NCI-H1092 treated with DMSO at 0.1 percent for 48 hours (cell line): Measurements from ENCODE around the gene GMPR2.

ENCODE experiments used
- DNase-seq: peaks from one replicate; lab custom pipeline; 2025; lab: John Stamatoyannopoulos, UW

The GMPR2 gene

DNA sequence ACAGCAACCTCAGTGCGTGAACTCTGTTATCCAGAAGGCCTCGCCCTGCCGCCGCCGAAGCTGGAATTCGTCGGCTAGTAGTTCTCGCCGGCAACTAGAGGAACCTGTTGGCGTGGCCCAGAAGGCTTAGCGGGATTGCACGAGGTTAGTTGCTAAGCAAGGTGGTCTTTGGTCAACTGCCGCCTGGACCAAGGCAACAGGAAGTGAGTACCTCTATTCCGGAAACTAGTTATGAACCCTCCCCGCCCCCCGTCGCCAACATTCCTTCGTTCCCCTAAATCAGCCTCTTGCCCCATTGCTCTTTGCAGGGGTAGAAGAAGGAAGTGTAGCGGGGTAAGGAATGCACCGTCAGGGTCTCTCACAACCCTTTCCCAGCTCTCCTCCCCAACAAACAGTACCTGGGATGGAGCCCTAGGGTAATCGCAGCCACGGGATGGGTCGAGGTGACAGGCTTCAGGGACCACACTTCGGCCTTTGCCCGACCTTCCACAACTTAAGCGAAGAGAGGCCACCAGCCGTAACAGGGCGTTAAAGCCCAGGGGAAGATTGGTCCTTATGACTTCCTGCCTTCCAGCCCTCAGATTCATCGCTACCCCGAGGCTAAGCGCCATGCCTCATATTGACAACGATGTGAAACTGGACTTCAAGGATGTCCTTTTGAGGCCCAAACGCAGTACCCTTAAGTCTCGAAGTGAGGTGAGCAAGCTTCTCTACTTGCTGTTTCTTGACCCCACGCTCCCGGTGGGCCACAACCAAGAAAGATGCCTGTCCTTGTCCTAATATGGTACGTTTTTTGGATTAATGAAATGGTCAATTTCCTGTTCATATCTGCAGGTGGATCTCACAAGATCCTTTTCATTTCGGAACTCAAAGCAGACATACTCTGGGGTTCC lies at the start of gene GMPR2:
Gene GMPR2 (plus strand): TSS at position 285 of the 893 bp plus-strand sequence. CDS start 325 bp downstream, at position 610.
- no peak for DNase-seq

DNA sequence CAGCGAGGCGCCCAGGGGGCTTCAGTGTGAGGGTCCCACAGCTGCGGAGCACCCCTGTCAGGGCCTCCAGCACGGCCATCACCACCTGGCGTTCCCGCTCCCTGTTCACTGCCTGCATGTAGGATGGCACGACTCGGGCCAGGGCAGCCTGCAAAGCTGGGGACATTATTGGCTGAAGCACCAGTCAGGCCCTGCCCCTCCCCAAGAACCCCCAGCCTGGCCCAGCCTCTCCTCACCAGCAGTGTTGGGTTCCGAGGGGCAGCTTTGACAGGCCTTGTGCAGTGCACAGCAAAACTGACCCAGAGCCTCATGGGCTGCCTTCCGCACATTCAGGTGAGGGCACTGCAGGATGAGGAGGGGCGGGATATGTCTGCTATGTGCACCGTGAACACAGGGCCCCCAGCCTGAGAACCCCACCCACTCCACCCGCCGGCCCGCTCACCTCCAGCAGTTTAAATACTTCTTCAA lies 49.7 kb upstream of the GMPR2 start:
- no peak for DNase-seq

DNA sequence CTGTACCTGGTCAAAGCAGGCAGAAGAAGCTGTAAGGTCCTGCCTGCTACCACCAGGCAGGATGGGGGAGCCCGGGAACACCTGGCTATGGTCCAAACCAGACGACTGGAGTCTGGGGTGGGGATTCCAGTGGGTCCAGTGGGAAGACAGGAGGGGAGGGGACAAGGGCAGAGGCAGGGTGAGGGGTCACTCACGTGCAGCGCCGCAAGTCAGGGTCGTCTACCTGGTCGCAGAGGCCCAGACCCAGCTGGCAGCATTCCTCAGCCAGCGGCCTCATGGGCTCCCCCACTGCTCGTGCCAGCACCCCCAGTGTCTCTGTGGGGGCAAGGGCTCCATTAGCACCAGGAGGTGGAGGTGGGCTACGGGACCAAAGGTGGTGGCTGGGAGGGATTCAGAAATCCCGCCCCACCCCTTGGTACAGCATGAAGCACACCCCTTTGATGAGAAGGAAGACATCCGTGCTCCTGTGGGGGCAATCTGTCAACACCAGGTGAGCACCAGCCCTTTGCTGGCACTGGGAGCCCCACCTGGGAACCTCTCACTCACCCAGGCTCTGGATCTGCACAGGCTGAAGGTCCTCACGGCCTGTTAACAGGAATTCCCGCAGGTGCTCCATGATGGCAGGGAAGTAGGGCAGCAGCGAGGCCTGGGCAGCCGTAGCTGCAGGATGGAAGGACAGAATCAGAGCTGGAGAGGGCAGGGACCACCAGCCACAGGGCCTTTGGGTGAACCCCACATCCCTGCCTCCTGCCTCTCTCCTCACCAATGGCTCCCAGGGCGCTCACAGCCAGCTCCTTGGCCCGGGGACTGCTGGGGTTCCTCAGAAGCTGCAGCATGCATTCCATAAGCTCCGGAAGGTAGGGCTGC lies 48.4 kb upstream of the GMPR2 start:
- DNase-seq, result no peak

- DNase-seq, result no peak
Observed at GRCh38 chr14:24185026-24185425, 47.7 kb upstream of the GMPR2 start.

DNA sequence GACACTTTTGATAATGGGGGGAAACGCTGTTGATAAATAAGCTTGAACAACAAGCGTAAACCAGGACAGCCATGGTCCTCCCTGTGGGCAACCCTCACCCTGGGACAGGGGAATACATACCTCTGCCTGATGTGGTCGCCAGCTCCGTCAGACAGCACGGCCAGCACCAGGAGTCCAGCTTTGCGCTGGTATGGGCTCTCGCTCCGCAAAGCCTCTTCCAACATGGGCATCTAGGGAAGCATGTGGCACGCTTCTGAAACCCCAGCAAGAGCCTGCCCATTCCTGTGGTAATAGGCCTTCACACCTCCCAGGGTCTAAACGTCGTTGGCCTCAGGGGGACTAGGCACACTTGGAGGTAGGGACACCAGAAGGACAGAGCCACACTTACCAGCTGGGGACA lies 47.0 kb upstream of the GMPR2 start:
- DNase-seq, result no peak

DNA sequence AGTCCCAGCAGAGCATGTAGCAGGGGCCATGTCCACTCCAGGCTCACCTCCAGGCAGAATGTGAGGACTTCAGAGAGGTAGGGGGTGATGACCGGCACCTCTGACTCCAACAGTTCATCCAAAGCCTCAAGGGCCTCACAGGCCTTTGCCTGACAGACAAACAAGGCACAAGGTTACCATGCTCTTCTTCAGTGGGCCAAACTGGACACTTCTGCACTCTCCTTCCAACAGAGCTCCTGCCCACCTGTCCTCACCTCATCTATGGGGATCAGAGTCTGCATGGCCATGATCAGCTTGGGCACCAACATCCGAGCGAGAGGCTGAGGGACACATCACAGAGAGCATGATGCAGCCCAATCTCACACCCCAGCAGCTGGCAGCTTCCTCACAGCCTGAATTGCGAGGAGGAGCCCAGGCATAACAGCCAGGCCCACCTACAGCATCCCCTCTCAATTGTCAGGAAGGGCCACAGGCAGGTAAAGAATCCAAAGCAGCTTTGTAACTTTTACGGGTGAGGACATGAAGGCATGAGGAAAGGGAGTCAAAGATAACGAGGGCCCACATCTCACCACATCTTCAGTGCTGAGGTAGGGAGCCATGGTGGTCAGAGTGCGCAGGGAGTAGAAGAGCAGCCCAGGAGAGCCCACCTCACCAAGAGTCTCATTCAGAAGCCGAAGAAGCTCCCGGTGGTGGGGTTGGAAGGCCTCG lies 45.7 kb upstream of the GMPR2 start:
- DNase-seq, result no peak

DNA sequence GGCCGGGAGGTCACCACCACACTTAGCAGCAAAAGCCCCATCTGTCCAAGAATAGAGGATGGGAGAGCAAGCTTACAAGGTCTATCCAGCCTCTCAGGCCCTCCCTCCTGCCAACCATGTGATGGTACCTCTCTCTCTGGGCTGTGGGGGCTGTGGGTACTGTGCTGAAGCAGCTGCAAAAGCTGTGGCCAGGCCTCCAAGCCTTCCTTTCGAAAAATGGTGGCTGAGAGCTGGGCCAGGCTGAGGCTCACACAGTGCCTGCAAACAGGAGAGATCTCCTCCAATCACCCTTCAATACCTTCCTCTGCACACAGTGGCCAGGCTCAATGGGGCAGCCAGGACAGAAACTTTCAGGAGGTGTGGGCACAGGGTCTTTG lies 45.2 kb upstream of the GMPR2 start:
- no peak for DNase-seq

- peak; percentile 99 for DNase-seq
Observed at GRCh38 chr14:24188251-24189058, 44.3 kb upstream of the GMPR2 start, which contains the start of gene IPO4. Gene IPO4 (minus strand): TSS chr14:24188816. CDS start chr14:24188787, 29 bp downstream.

DNA sequence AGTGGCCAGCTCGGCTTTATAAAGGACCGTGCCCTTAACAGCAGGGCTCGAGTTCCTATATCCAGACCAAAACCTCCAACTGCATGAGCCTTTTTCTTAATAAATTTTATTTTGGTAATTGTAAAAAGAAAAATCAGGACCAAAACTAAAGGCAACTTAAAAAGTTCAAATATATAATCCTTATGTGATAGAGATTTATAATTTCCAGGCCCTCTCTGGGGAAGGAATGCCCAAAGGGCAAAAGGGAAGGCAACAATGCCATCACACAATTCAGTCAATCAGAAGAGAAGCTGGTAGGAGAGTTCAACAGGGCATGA lies 43.7 kb upstream of the GMPR2 start:
- DNase-seq, result no peak

- DNase-seq, result no peak
Observed at GRCh38 chr14:24189460-24189859, 43.3 kb upstream of the GMPR2 start.

GRCh38 chr14:24190416-24190815 lies 42.3 kb upstream of the GMPR2 start:
- no peak for DNase-seq

DNA sequence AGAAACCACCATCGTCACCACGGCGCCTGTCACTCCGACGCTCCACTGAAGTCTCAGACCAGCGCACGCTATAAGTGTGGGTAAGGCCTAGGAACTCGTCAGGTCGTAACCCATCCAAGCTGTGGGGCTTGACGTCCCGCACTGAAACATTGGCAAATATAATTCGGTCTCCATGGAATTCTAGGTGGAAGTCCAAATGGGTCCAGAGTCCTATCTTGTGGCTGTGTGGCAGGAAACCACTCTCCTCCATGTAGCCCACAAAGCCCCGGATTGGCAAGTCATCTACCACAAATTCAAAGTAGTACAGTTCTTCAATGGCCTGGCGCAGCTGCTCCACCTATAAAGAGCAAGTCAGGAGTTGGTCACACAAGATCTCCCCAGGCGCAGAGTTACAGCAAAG lies 39.8 kb upstream of the GMPR2 start:
- no peak for DNase-seq

DNA sequence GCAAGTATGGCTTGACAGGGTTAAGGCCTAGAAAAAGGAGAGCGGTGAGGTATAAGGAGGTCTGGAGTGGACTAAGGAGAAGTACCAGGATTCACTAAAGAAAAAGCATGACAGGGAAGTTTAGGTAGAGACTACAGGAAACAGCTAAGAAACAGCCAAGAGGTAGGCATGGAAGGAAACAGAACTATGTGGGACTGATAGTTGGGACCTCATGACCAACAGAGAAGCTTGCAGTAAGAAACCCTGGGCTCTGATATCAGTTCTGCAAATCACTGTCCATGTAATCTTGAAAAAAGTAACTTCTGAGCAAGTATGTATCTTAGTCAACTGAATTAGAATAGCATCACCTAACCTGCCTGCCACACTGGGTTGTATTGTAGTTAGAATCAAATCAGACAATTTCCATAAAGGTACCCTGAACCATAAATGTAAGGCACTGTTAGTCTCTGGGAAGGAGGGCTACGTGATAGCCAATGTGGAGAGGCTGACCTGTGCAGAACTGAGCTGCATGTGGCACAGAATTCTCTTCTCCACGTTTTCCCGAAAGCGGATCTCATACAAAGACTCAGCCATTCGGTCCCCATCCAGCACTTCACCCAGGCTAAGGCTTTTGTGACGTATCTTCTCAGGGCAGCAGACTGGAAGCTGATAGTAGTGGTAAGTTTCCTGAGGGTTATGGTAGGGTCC lies 38.4 kb upstream of the GMPR2 start:
- DNase-seq, result no peak

GRCh38 chr14:24194873-24195185 lies 37.9 kb upstream of the GMPR2 start:
- no peak for DNase-seq

GRCh38 chr14:24195186-24196070 lies 37.3 kb upstream of the GMPR2 start, which contains the start of gene TM9SF1:
Gene TM9SF1 (minus strand): TSS chr14:24195441. CDS start chr14:24195019, 422 bp downstream.
- DNase-seq, result peak; percentile 89

- DNase-seq, result peak; percentile 64
Observed at GRCh38 chr14:24196071-24197055, 36.4 kb upstream of the GMPR2 start.

GRCh38 chr14:24197056-24197450 lies 35.7 kb upstream of the GMPR2 start:
- no peak for DNase-seq

GRCh38 chr14:24198814-24199524 lies 33.8 kb upstream of the GMPR2 start:
- DNase-seq, result no peak
